ELF-1 (cell line): ENCODE measurements around the gene SLC5A9.
"Not testable (repeated sequence)": the region's sequence is repeated elsewhere in the genome, so short reads cannot be mapped to it uniquely, and the experiment has no call there.

Experiments used
- DNase-seq: peaks from one replicate; pipeline ENCODE4 v3.0.0-alpha.2; 2016; ENCODE audit warnings: low read depth, low spot score

SLC5A9 gene

DNA sequence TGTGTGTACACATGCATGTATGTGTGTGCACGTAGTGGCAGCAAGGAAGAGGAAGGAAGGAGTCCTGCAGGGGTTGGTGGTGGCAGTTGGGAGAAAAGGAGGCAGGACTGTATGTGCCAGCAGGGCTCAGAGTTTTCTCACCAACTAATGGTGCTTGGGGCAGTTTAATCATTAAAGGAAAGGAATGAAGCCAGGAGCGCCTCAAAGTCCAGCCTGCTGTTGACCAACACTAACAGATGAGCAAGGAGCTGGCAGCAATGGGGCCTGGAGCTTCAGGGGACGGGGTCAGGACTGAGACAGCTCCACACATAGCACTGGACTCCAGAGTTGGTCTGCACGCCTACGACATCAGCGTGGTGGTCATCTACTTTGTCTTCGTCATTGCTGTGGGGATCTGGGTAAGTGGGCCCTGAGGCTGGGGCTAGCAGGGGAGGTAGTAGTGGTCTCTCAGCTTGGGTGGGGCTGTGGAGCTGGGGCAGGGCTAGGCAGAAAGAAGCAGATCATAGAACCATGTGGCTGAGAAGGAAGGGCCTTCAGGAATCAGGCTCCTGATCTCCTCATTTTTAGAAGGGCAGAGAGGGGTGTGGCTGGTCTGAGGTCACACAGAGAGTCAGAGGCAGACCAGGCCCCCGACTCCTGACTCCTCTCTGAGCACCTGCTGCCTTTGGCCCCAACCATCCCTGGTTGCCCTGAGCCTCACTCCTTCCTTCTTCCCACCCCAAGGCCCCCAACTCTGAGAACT is at the start of gene SLC5A9:
Gene SLC5A9, plus strand, starts transcription at position 216 of the 742 bp plus-strand sequence. Its CDS starts 21 bp downstream, at position 237.
- DNase-seq = no peak

DNA sequence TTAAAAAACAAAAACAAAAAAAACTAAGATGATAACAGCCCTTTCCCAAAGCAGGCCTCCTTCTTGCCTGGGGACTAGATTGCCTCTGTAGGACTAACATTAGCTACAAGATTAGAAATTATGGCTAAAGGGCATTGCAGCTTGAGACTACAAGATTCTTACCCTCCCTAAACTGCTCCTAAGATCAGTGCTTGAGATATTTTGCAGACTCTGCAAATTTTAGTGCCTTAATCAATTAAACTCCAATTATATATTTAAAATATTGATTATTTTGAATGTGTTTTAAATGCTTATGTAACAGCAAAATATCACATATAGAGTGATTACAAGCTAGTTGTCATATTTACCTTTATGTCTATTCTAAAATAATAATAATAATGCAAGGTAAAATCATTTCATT is 47.4 kb upstream of the SLC5A9 start:
- DNase-seq = no peak

DNA sequence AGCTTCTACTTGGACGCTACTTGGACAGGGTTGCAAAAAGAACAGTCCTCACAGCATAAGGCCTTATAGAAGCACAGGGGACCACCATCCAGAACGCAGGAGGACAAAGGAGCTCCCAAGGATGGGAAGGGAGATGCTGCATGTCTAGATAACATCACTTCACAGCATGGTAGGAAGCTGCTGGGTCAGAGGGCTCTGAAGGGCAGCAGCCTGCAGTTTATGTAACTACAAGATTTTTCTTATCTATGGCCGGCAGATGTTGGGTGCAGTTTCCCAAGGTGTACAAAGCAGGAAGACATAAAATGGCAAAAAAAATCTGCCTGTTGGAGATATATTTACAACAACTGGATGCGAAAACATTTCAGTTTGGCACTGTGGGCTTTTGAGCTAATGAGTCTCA is 45.3 kb upstream of the SLC5A9 start:
- no peak for DNase-seq

DNA sequence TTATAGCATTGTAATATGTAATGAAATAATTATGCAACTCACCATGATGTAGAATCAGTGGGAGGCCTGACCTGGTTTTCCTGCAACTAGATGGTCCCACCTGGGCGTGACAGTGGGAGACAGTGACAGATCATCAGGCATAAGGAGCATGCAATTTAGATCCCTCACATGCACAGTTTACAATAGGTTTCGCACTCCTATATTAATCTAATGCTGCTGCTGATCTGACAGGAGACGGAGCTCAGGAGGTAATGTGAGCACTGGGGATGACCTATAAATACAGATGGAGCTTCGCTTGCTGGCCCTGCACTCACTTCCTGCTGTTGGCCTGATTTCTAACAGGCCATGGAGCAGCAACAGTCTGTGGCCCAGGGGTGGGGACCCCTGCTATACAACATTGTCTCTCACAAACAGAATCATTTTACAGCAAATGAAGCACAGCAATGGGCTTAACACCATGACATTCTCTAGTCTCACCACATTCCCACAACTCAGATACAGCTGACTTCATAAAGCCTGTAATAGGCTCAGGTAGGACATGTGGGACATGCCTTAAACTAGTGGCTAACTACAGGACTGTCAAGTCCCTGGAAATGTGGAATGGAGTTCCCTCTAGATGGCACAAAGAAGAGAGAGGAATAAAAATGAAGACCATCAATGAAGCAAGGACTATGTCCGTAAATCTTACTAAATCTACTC is 40.7 kb upstream of the SLC5A9 start:
- DNase-seq = no peak

DNA sequence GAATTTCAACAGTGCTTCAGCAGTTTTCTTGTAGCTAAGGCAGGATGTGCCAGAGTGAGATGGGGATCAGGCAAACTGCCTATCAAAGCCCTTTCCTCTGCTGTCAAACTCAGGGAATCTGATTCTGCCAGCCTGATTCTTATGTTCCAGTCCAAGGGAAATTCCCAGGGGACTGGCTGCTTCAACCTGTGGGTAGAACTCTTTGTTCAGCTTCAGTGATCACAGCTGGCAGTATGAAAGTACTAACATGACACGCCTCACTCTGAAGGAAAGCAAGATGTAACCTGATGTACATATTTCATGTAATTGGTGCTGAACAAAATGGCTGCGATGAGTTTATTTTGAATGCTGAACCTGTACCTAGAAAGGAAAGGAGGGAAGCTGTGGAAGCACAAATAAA is 40.1 kb upstream of the SLC5A9 start:
- no peak for DNase-seq

DNA sequence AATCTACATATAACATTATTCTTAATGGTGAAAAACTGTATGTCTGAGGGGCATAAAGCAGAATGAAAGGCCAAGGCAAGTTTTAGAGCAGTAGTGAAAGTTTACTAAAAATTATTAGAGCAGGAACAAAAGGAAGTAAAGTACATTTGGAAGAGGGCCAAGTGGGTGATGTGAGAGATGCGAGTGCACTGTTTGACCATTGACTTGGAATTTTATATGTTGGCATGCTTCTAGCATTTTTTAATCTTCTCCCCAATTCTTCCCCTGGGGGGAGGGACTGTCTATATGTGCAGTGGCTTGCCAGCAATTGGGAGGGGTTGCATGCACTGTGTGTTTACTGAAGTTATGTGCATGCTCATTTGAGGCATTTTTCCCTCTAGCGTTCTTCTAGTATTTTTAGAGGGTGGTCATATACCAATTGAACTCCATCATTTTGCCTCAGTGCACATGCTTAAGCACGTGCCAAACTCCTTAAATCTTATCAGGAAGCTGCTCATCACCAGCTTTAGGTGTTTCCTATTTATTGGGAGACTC is 36.1 kb upstream of the SLC5A9 start:
- no peak for DNase-seq

DNA sequence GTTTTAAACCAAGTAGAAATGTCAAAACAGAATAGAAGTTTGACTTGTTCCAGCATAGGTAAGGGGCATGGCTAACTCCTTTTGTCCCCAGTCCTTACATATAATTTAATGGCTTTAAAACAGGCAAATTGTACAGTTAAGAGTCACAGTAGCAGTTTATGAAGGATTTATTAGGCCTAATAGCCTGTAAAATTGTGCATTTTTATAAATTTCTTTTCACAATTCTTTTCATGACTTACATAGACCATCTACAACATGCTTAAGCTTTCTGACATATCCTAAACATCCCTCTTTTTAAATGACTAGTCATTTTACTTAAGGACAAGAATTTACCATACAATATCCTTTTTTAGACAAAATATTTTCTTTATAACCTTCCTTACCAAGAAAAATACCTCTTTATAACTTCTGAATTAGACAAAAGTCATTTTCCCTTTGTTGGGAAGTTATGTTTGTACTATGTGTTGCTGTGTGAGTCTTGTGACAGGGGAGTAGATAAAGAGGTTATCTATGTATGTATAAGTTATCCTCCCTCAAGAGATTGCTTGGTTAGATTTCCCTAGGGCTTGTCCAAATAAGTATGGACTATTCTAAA is 34.5 kb upstream of the SLC5A9 start:
- no peak for DNase-seq

DNA sequence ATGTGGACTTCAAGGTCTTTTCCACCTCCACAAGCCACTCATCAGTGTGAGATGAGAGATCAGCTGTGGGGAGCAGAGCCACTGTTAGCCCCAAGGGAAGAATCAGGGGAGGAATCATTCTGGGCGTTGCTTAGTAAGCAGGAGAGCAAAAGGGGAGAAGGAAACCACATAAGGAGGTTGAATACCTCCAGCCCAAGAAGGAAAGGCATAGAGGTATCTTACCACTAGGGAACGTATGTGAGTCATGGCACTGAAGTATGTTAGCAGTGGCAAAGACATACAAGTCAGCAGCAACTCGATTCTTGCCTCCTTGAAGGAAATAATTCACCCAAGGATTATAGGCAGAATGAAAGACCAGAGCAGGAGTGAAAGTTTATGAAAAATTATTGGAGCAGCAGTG is 31.6 kb upstream of the SLC5A9 start:
- no peak for DNase-seq

DNA sequence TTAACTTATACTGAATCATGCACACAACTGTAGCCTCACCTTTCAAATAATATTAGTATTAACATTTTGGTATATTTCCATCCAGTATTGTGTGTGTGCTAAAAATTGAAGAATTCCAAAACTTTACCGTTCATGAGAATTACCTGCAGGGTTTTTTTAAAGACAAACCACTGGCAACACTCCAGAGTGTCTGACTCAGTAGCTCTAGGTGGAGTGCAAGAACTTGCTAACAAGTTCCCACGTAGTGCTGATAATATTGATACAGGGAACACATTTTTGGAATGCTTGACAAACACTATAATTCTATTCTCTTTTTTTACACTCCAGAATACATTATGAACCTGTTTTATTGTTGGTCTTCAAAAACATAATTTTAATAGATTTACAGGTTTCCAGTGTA is 27.7 kb upstream of the SLC5A9 start:
- no peak for DNase-seq

DNA sequence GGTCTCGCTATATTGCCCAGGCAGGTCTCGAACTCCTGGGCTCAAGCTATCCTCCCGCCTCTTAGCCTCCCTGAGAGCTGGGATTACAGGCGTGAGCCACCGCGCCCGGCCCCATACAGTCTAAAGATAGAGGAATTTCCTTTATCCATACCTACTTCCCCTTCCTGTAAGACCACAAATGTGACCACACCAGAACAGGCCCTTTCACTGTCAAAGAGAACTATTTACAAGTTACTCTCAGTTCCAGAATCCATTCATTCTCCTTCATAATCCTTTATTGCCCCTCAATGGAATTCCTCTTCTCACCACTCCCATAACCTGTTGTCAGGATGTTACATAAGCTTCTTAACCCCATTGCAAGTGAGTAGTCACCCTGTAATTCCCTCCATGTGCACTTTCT is 26.3 kb upstream of the SLC5A9 start:
- DNase-seq = no peak

DNA sequence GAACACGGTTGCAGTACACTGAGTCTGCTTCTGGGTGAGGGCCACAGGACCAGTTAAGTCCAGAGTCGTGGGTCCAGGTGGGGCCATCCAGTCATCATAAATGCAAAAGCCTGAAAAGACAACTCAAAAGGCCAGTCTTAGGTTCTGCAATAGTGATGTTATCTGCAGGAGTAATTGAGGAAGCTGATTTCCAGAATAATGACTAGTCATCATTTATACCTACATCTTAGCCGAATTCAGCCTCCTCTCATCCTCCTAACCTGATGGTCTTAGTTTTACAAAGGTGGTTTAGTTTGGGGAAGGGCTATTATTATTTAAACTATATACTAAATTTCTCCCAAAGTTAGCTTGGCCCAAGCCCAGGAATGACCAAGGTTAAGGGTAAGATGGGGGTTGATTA is 23.5 kb upstream of the SLC5A9 start:
- no peak for DNase-seq

DNA sequence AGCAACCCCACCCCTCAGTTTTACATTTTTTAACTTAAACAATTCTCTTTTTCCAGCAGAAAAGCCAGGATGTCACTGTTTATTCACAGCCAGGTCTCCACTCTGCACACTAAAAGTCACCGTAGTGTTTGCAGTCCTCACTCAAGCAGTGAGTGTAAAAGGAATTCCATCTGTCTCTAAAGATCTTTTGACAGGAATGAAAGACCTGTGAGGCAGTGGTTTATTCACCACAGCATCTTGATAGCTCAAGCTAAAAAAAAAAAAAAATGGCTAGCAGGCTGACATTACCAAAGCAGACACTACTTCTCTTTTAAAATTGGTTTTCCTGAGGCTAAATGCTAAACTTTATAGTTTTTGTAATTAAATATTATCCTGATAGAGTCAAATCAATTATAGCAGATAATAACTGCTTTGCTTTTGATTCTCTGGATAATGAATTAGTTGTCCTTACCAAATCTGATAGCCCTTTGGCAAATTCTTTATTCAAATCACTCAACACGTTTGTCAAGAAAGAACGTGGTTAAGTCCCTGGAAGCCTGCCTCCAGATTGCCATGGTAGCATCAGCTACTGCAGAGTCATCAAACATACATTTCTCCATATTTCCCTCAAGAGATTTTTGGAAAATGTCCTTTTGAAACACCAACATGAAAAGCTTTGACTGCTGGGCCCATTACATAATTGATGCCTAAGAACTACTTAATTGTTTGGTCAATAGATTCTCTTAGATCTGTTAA is 22.2 kb upstream of the SLC5A9 start:
- no peak for DNase-seq

DNA sequence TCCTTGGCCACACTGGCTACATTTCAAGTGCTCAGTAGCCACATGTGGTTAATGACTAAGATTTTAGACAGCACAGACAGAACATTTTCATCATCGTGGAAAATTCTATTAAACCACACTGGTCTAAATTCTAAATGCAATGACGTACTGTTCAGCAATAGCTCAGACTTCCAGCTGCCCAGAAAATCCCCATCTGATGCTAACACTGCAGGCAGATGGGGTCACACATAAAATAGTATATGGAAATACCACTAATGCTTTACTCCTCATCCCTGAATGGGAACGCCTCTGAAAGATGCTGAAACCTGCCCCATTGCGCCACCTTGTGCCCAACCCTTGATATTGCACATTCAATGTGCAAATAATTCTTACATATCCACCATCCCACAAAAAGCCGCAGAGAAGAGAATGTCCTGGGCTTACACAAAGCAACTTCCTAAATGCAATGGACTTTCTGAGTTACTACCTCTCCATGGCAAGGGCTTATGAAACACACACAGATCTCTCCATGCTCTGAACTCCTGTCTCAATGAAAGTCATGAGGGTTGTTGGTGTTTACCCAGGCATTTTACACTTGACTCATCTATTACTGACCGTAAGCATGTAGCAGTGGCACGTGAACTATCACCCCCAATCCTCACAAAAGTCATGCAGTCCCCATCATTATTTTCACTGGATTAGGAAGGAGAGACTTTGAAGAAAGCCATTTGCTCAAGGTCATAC is 20.3 kb upstream of the SLC5A9 start:
- peak; percentile 63 for DNase-seq

DNA sequence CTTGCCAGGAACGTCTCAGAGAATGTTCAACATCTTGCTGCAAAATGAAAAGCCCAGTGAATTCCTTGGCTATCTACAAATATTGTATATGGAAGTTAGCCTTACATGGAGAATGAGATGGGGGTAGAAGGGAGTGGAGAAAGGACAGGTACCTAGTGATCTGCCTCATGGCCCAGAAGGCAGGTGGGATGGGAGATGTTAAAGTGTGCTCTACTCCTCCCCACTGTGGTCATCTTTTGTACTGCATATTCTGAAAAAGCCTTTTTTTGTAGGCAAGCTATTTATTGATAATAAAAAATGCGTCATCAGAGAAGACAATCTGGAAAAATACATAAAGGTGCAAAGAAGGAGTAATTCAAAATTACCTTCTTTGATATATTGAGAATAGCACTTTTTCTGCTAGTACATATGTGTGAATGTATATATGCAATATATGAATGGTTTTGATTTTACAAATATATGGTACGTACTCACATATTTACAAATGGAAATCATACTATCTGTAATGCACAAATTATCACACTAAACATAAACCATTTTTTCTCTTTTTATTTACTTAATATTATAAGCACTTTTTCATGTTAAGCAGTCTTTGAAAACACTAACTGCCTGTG is 19.1 kb upstream of the SLC5A9 start:
- no peak for DNase-seq

DNA sequence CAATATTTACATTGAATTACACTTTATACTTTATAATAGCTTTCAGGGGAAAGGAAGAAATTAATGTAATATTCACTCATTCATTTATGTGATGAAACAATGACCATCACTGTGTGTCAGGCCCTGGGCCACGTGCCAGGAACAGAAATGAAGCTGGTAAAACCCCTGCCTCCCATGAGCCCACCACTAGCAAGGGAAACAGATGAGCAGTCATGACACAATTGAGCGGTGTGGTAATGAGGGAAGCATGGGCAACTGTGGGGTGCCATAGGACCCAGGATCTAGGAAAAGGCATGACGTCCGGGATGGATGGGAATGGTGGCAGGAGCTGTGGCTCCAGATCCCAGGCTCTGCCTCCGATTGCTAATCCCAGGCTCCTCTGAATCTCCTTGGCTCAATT is 17.0 kb upstream of the SLC5A9 start:
- no peak for DNase-seq

DNA sequence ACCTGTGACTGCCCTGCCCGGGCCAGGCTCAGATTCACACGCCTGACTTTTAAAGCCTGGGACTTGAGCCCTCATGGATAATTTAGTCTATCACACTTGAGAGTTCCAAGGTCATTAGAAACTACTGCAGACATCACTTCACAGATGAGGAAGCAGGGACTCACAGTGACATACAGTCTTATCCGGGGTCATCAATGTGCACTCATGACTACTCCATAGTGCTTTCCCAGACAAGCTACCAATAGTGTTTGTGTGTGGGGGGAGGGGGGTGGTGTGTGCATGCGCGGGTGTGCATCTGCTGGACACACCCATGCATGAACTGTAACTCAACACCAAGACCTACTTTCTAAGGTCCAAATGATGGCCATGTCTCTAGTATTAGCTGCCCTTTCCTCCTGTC is 16.1 kb upstream of the SLC5A9 start:
- DNase-seq = no peak

DNA sequence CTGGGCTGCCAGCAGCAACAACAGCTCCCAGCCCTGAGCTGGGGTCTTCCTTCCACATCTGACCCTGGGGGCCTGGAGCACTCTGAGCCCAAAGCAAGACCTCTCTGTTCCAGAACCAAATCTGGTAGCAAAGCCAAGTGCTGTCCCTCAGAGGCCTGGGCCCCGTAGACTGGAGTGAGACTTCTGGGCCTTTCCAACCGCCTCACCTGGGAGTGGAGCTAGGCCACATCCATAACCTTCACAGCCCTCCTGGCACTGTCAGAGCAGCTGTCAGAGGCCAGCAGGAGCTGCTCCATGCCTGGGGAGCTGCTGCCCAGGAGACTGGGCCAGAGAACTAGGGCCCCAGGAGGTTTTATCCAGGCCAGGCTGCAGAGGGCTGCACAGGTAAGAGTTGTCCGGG is 15.4 kb upstream of the SLC5A9 start:
- no peak for DNase-seq

DNA sequence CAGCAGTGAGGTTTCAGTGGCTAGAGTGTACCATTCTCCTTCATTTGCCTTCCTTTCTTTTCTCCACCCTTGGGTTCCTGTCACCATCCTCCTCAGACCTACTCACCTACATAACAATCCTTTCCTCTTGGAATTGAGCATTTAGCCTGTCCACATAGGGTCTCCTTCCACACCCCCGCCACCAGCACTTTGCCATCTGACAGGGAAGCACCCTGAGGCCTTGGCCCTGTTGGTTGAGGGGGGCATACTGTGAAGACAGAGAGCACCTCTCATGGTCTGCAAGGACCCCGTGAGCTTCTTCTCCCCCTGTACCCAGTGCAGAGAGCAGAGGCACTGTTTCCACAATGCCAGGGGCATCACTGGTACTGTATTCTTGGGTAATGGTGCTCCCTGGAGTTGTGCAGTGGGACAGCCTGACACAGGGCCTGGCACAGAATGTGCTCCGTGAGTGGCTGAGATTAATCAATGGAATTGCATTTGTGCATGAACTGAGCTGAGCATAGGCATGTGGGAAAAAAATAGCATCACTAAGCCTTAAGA is 14.9 kb upstream of the SLC5A9 start:
- no peak for DNase-seq

DNA sequence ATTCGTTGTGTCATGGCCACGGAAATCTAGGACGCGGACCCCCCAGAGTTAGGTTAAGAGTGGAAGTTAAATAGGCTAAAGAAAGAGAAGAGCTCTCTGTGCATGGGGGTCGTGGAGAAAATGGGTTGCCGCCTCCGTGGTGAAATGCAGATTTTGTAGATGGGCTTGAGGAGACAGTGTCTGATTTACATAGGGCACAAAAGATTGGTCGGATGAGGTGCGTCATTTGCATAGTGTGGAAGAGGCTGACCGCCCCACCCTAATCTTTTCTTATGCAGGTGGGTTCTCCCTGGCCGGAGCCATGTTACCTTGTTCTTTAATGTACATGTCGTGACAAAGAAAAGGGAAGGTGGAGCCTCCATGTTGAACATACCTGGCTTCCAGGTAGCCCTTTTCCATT is 14.3 kb upstream of the SLC5A9 start:
- DNase-seq = peak; percentile 73

DNA sequence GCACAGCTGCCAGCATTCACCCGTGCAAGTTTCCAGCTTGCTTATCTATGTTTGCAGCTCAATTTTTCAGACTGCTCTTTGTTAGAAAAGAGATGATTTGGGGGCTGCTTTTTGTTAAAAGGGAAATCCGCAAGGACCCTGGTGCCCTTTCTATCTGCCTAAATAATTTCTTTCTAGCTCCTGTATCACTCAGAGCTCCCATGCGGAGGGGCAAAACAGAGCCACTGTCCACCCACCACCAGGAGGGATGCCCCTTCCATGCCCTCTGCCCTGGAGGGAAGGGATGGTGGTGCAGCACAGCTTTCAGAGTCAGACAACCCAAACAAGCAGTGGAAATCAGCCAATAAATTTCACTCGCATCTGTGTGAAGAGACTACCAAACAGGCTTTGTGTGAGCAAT is 13.9 kb upstream of the SLC5A9 start:
- no peak for DNase-seq

DNA sequence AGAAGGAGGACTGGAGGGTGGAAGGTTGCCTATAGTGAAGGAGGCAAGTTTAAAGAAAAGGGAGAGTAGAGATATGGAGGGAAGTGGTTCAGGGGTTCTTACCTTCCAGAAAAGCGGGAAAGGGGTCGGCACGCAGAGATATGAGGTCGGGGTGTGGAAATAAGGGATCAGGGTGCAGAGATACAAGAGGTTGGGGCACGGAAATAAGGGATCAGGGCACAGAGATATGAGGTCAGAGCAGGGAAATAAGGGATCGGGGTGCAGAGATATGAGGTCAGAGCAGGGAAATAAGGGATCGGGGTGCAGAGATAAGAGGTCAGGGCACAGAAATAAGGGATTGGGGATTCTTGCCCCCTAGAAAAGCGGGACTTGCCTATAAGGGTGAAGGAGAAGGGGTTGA is 9.1 kb upstream of the SLC5A9 start:
- DNase-seq = not testable (repeated sequence)
